ENCODE measurements around the gene MED16.
A peak's percentile ranks its signal among the peaks of the same experiment; 100 is the strongest.

MED16 gene

GRCh38 chr19:928471-929202 is 35.6 kb upstream of the MED16 start:
- no peak for DNase-seq (ENCODE audit: low read depth in 2 of 2, low spot score in 1 of 2)

- DNase-seq (ENCODE audit: low read depth in 2 of 2, low spot score in 1 of 2) = no peak
Measured at GRCh38 chr19:927780-928401, 34.9 kb upstream of the MED16 start.

- DNase-seq (ENCODE audit: low read depth in 2 of 2, low spot score in 1 of 2) = no peak
Measured at GRCh38 chr19:927351-927779, 34.4 kb upstream of the MED16 start.

GRCh38 chr19:926589-927350 is 33.8 kb upstream of the MED16 start:
- DNase-seq (ENCODE audit: low read depth in 2 of 2, low spot score in 1 of 2) = no peak

GRCh38 chr19:926323-926588 is 33.3 kb upstream of the MED16 start:
- no peak for DNase-seq (ENCODE audit: low read depth in 2 of 2, low spot score in 1 of 2)

GRCh38 chr19:925526-926322 is 32.7 kb upstream of the MED16 start, which contains the start of gene ARID3A:
TSS of gene ARID3A (plus strand) at chr19:926035. CDS start at chr19:929529, 3,494 bp downstream.
- DNase-seq (ENCODE audit: low read depth in 2 of 2, low spot score in 1 of 2) = peak in 1 of 2 donors; percentile 55

- peak in 1 of 2 donors; percentile 49 for DNase-seq (ENCODE audit: low read depth in 2 of 2, low spot score in 1 of 2)
Measured at GRCh38 chr19:925087-925525, 32.1 kb upstream of the MED16 start.

- no peak for DNase-seq (ENCODE audit: low read depth in 2 of 2, low spot score in 1 of 2)
Measured at GRCh38 chr19:924553-925086, 31.6 kb upstream of the MED16 start.

GRCh38 chr19:920051-920864 is 27.3 kb upstream of the MED16 start:
- peak in 1 of 2 donors; percentile 47 for DNase-seq (ENCODE audit: low read depth in 2 of 2, low spot score in 1 of 2)

GRCh38 chr19:919199-920050 is 26.4 kb upstream of the MED16 start:
- no peak for DNase-seq (ENCODE audit: low read depth in 2 of 2, low spot score in 1 of 2)

- DNase-seq (ENCODE audit: low read depth in 2 of 2, low spot score in 1 of 2) = no peak
Measured at GRCh38 chr19:918481-919198, 25.7 kb upstream of the MED16 start.

- no peak for DNase-seq (ENCODE audit: low read depth in 2 of 2, low spot score in 1 of 2)
Measured at GRCh38 chr19:918152-918437, 25.1 kb upstream of the MED16 start.

GRCh38 chr19:917323-918151 is 24.6 kb upstream of the MED16 start, which contains the start of gene KISS1R:
TSS of gene KISS1R (plus strand) at chr19:917333. CDS start at chr19:917503, 170 bp downstream.
- no peak for DNase-seq (ENCODE audit: low read depth in 2 of 2, low spot score in 1 of 2)

- DNase-seq (ENCODE audit: low read depth in 2 of 2, low spot score in 1 of 2) = no peak
Measured at GRCh38 chr19:916645-917322, 23.8 kb upstream of the MED16 start.

GRCh38 chr19:913080-913748 is 20.2 kb upstream of the MED16 start, which contains the start of gene R3HDM4:
TSS of gene R3HDM4 (minus strand) at chr19:913219. CDS start at chr19:913157, 62 bp downstream.
- peak; percentile 68 to 76 for DNase-seq (ENCODE audit: low read depth in 2 of 2, low spot score in 1 of 2)
